ENCODE measurements around the gene PCDHAC2.

DNA sequence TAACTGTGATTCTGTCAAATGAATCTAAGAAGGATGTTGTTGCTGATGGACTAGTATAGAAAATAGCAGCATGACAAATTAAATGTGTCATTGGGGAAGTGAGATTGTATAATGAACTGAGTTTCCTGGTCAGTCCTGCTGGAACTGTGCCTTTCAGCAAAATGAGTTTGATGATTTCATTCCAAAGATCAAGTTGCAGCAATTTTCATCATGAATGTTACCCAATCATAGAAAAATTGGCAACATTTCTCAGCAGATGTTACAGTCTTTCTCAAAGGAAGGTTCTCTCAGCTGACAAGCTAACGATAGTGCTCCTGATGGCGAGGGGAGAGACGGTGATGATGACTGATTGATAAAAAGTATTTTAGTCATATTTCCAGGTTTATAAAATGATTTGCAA is 10.7 kb downstream of the PCDHAC2 start:
- TF ChIP-seq, protein P1, sequence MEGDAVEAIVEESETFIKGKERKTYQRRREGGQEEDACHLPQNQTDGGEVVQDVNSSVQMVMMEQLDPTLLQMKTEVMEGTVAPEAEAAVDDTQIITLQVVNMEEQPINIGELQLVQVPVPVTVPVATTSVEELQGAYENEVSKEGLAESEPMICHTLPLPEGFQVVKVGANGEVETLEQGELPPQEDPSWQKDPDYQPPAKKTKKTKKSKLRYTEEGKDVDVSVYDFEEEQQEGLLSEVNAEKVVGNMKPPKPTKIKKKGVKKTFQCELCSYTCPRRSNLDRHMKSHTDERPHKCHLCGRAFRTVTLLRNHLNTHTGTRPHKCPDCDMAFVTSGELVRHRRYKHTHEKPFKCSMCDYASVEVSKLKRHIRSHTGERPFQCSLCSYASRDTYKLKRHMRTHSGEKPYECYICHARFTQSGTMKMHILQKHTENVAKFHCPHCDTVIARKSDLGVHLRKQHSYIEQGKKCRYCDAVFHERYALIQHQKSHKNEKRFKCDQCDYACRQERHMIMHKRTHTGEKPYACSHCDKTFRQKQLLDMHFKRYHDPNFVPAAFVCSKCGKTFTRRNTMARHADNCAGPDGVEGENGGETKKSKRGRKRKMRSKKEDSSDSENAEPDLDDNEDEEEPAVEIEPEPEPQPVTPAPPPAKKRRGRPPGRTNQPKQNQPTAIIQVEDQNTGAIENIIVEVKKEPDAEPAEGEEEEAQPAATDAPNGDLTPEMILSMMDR (IDR thresholded peaks at IDR 0.05) = no peak
- no peak for TF ChIP-seq POLR2AphosphoS5 (IDR thresholded peaks at IDR 0.05)

Measured in breast epithelium (tissue), 3 donors.